ENCODE data around the gene CMTM4.
"Not testable (repeated sequence)": the region's sequence is repeated elsewhere in the genome, so short reads cannot be mapped to it uniquely, and the experiment has no call there.

The CMTM4 gene

DNA sequence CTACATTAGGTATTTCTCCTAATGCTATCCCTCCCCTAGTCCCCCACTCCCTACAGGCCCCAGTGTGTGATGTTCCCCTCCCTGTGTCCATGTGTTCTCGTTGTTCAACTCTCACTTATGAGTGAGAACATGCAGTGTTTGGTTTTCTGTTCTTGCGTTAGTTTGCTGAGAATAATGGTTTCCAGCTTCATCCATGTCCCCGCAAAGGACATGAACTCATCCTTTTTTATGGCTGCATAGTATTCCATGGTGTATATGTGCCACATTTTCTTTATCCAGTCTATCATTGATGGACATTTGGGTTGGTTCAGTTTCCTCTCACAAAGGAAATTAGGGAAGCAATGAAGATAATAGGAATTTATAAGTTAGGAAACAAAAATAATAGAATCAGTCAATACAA lies 129.3 kb downstream of the CMTM4 start:
- not testable (repeated sequence) for DNase-seq (ENCODE audit: low read depth, low spot score)

DNA sequence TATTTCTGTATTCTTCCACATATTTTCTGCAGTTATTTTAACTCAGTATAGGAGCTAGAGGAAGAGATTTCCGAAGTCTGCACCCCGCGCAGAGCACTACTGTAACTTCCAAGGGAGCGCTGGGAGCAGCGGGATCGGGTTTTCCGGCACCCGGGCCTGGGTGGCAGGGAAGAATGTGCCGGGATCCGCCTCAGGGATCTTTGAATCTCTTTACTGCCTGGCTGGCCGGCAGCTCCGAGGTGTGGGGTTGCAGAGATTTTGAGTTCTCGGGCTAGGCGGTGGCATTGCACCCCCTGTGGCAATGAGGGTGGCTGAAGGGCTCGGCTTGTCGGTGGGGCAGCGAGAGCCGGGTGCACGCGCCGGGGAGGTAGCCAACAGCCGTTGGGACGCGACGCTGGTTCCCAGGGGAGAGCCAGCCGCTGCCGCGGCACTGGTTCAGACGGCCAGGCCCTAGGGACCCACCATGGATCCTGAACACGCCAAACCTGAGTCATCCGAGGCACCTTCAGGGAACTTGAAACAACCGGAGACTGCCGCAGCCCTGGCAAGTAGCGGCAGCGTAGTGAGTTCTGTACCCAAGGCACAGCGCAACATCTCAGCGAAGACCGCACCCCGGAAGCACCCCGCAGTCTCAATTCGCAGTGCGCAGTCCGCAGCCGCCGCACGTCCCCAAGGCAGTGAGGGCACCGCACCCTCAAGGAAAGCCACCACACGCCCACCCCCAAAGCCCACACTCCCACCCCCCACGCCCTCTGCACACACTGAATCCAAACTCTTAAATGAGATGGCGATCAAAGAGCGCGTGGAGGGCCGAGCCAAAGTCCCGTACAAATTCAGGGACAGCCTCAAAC lies 130.3 kb downstream of the CMTM4 start, which contains the start of gene CMTM1:
CMTM1 (plus strand) TSS at position 389 of the 851 bp plus-strand sequence; CDS start at position 464, 75 bp downstream.
- DNase-seq (ENCODE audit: low read depth, low spot score): no peak
